IPS DF 19.7 (cell line): ENCODE data around the gene LARP4B.

Experiments used
- DNase-seq: peaks from one replicate; pipeline ENCODE4 v3.0.0-alpha.2; 2013; ENCODE audit warnings: low read depth, low spot score

Gene LARP4B

DNA sequence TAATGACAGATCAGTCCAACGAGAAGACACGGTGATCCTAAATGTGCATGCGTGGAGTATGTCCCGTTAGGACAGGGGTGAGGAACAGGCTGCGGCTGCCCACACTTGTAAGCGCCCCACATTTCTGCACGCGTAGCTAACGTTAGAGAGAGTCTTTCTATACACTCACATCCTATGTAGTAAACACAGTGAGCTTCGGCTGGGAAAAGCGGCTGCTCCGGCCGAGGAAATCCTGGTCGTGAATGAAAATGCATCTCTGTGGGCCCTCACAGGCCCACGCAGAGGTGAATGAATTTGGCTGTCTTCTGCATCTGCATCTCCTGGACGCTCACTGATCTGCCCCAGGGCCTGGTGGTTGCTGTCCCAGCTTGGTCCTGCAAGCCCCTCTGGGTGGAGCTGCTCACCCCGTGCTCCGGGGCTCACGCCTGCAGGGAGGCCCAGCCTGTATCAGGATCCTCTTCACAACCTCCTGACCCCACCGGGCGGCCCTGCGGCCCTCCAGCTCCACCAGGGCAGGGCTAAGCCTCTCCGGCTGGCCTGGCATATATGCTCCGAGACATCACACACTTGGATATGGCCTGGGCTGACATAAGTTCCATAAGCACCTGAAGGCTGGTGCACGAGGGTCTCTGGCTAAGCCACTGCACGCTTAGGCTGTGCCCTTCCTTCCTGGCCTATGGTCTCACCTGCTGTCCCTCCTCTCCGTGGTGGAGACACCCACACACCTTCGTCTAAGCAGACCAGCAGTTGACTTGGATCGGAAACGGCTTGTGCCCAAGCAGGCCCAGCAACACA is 124.1 kb downstream of the LARP4B start:
- DNase-seq = no peak

DNA sequence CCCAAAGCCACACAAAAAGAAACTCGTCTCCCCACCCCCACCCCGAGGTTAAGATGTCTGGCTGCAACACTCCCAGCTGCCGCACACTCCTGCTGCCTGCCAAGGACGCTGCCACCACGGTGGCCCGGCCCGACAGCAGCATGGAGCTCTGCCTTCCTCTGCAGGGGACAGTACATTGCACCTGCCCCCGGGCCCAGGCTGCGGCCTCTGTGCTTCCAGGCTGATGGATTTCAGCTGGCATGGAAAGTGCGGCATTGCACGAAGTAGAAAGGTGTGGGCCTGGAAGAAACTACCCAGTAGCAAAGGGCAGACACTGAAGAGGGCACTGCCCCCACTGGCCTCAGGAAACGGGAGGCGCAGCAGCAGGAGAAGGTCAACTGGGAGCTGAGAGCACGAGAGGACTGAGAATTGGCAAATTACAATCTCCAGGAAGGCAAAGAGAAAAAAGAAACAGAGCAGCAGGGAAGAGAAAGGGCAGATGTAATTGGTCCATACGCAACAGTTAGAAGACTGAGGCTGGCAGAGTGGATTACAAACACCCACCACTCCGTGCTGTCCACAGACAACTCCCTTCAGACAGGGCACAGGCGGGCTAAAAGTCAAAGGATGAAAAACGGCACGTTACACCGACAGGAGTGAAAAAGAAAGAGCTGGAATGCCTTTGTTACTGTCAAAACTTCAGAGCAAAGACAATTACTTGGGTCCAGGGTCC is 124.9 kb downstream of the LARP4B start:
- no peak for DNase-seq

DNA sequence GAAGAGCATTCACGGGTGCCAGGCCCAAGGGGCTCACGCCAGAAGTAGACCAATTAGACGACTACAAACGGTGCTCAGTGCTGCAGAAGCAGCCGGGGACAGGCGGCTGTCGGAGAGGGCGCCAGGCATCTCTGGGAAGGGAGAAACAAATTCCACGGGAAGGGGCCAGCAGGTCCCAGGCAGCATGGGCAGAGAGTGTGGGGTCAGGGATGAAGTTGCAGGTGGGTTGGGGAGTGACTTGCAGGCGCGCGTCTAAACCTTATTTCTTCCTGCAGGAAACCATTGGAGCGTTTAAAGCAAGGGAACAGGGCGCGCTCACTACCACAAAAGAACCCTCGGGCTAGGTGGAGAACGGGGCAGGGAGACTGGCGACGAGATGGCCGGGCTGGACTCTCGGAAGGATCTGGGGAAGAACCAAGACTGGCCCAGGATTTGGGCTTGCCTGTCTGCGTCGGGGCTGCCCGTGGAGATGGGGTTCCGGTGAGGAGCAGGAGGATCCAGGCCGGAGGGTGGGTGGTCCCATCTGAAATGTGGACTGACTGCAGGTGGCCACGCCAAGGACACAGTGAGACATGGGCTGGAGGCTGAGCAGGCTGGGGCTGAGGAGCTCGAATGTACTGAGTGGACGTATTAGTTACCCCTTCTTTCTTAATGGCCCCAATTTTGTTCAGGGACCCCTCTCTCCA is 125.7 kb downstream of the LARP4B start:
- no peak for DNase-seq

DNA sequence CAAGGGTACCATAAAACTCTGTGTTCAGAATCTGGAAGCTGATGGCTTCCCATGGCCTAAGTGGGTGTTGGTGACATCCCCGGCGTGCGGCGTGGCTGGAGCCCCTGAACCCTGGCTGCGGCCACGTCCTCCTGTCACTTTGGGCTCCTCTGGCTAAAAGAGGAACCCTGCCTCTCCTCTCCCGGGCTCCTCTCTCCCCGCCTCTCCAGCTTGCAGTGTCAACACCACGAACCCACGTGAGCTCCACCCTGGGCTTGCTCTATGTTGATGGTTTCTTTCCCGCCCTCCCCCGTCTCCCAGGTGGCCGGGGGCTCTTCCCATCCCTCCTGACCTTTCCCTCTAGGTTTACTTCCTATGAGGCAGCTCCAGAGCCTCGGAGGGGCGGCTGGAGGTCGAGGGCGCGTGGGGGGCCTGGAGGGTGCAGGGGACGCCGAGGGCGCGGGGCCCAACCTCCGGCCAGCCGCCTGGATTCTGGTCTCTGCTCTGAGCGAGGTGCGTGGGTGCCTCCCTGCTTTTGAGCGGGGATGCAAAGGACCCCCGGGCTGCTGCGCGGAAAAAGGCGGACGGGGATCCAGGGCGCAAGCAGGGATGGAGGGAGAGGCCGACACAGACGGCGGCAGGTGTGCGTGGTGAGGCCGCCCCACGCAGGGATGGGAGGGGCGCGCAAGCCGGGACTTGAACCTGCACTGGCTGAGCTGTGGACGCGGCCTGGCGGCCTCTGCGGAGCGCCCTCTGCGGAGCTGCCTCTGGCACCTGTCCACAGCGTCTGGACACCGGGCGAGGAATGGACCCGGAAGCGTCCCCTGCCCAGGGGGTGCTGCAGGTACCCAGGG is 126.5 kb downstream of the LARP4B start:
- no peak for DNase-seq

DNA sequence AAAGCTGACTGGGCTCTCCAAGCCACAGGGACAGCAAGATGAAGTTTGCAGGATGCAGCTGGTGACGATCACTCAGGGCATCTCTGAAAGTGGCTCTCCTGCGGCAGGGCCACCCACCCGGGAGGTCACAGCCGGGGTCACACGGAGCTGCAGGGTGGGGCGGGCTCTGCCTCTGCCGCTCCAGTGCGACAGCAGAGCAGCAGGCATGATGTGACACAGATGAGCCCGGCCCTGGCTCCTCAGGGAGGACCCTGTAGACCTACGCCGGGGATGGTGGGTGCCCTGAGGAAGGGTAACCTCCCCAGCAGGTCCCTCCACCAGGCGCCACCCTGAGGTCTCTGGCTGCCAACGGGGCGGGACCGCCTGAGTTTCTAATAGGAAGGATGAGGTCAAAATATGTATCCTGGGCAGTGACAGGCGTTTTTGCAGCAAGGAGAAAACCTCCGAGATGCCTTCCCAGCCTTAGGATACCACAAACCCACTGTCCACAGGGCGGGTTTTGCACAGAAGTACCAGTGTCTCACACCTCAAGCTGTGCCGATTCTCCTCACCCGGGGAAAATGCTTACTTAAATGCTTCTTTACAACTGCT is 127.2 kb downstream of the LARP4B start:
- no peak for DNase-seq

DNA sequence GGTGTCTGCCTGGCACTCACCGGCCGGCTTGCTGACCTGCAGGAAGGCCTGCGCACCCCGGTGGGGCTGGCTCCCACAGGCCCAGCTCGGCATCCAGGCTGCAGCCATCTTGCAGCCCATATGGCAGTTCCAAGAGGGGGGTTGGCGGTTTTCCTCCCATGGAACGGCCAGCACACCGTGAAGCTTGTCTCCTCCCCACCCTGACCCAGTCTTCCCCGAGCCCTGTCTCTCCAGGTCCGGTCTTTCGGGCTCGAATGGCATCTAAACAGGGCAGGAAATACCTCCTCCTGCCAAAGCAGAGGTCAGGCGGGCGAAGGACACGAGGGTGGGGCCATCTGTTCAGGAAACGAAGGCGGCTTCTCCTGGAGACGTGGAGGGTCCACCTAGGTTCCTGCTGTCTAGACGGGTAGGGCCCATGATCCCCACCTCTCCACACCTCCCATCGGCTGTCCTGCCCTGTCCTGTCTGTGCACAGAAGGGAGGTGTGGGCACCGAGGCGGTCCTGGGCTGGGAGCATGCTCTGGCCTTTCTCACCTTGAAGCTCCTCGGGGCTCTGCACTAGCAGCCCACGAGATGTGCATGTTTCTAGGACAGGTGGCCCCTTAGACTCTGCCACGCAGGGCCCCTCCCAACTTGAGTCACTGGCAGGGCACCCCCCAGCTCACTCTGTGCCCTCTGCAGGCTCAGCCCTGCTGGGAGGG is 128.3 kb downstream of the LARP4B start:
- no peak for DNase-seq

DNA sequence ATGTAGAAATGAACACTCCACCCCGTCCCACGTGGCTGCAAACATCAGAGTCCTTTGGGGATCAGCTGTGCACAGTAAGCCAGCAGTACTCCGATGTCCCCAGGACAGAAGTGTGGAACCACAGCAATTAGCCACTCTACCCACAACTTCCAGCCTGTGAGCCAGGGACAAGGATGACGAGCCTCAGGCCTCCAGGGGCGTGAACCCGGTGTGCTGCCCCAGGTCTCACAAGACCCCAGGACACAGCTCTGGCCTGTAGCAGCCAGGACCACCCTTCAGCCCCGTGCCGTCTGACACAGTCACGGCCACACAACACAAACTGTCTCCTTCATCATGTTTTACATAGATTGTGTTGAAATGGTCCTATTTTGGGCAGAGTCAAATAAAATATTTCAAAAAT is 129.0 kb downstream of the LARP4B start:
- no peak for DNase-seq

DNA sequence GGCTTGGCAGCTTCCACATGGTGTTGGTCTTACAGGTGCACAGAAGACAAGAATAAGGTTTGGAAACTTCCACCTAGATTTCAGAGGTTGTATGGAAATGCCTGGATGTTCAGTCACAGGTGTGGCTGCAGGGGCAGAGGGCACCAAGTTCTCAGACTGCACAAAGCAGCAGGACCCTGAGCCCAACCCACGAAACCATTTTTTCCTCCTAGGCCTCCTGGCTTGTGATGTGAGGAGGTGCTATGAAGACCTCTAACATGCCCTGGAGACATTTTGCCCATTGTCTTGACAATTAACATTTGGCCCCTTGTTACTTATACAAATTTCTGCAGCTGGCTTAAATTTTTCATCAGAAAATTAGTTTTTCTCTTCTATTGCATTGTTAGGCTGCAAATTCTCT is 134.3 kb downstream of the LARP4B start:
- no peak for DNase-seq

DNA sequence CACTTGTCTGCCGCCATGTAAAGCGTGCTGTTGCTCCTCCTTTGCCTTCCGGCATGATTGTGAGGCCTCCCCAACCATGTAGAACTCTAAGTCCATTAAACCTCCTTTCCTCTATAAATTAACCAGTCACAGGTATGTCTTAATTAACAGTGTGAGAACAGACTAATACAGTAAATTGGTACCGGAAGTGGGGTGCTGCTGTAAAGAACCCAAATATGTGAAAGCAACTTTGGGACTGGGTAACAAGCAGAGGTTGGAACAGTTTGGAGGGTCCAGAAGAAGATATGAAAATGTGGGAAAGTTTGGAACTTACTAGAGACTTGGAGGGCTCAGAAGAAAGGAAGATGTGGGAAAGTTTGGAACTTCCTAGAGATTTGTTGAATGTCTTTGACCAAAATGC is 135.3 kb downstream of the LARP4B start:
- DNase-seq = no peak

DNA sequence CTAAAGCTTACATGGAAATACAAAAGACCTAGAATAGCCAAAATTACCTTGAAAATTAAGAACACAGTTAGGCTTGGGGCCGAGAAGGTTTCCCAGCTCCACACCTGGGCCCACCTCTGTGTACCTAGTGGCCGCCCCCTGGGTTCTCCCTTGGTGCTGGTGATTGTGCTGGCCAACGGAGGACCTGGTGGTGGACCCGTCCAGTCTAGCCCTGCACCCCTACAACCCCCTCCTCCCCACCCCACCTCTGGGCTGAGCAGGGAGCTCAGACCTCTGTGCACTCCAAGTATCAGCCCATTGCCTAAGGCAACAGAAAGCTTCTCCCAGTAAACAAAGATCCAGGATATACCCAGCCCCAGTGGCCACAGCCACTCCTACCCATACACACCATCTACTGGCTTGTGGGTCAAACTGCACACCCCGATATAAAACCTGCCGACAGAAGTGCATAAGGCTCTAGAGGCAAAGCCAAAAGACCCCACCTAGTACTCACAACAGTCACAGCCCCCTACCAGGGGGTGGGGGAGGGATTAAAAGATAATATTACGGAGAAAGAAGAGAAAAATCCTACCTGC is 137.0 kb downstream of the LARP4B start:
- no peak for DNase-seq

DNA sequence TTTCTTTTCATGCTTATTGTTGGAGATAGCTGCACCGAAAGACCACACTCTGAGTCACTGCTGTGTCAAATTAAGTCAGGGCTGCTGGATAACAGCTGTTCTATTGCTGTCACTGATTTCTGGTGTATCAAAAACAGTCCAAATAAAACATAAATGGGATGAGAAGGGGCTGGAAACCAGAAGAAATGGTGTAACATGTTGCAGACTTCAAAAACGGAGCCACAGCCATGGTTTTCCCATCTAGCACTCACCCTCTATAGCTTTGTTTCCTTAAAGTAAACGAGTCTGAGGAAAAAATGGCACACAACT is 138.8 kb downstream of the LARP4B start:
- DNase-seq = no peak

DNA sequence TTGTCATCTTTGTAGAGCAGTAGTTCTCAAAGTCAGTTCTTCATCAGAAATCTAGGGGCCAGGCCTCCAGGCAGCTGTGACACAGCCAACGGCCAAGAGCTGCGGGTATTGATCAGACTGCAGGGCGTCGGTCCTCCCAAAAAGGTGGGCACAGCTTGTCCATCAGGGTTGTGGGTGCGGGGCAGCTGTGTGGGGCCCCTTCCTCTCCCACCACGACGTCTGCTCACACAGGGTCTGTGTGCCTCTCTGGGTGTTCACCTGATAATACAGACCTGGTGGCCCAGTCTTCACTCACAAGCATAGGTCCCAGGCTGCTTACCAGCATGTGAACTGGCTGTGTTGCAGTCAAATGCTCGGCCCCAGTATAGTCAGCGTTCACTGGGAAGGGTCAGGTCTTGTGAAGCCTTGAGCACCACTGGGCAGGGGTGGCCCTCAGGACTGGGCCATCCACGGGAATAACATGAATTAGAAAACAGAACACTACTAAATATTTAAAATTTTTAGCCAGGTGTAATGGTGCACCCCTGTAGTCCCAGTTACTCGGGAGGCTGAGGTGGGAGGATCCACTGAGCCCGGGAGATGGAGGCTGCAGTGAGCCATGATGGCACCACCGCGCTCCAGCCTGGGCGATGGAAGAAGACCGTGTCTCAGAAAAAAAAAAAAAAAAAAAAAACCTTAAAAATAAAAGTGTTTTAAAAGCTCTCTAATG is 139.3 kb downstream of the LARP4B start:
- no peak for DNase-seq

DNA sequence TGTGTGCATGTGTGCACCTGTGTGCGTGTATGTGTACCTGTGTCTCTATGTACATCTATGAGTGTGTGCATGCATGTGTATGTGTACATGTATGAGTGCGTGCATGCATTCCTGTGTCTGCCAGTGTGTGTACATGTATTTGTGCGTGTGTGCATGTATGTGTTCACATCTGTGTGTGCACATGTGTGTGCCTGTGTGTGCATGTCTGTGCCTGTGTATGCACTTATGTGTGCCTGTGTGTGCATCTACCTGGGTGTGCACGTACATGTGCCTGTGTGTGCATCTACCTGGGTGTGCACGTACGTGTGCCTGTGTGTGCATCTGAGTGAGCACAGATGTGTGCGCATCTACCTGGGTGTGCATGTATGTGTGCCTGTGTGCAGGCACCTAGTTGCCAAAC is 139.9 kb downstream of the LARP4B start:
- no peak for DNase-seq

DNA sequence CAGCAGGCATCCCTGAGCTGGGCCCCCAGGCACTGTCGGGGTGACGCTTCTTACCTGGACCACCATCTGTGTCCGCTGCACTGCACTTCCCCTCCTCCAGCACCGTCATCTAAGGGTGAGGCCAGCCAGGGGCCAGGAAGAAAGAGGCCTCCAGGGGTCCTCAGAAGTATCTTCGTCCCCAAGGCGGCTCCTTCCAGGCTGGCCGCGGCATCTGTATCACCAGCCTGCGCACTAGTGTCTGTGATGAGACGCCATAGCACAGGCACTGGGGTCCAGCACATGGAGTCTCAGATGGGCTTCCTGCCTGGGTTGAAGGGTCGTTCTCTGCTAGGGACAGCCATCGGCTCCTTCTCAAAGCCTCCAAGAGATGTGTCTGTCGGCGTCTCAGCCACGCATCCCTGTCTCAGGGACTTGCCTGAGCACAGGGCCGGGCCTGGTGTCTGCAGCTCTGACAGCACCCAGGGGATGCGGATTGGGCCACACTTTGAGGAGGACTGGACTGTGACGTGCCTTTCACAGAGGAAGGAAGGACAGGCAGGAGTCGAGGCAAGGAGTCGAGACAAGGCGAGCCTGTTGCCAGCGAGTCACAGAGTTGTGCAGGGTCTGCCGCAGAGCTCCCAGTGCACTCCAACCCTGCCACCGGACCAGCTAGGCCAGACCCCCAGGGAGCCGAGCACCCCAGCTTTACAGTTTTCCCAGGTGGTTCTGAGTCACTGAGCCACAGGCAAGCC is 140.5 kb downstream of the LARP4B start:
- DNase-seq = no peak

DNA sequence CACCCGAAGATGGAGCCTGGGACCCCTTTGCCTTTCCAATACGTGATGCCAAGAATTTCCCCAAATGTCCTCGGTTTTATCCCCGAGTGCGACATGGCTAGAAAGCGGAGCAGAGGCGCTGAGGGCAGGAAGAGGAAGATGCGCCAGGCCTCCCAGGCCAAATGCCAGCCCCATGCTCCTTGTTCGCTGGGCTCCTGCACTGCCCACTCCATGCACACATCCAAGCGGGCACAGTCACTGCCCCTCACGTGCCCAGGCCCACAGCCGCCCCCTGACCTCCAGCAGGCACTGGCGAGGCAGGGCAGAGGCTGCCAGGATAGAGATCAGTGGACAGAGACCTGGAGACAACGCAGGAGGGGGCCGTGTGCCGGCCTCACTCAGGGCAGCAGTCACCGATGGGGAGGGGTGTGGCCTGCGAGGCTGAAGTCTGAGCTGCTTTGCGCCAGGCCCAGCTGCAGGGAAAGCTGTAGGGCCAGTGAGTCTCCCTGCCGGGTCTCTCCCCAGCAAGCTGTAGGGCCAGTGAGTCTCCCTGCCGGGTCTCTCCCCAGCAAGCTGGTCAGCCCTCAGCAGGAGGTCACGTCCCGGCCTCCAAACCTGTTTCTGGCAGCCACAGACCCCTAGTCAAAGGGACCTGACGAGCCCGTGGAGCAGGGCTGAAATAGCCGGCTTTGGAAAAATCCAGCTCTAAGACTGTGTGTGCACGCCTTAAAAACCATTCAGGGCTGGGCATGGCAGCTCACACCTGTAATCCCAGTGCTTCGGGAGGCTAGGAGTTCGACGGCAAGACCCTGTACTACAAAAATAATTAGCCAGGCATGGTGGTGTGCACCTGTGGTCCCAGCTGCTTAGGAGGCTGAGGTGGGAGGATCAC is 141.4 kb downstream of the LARP4B start:
- no peak for DNase-seq

DNA sequence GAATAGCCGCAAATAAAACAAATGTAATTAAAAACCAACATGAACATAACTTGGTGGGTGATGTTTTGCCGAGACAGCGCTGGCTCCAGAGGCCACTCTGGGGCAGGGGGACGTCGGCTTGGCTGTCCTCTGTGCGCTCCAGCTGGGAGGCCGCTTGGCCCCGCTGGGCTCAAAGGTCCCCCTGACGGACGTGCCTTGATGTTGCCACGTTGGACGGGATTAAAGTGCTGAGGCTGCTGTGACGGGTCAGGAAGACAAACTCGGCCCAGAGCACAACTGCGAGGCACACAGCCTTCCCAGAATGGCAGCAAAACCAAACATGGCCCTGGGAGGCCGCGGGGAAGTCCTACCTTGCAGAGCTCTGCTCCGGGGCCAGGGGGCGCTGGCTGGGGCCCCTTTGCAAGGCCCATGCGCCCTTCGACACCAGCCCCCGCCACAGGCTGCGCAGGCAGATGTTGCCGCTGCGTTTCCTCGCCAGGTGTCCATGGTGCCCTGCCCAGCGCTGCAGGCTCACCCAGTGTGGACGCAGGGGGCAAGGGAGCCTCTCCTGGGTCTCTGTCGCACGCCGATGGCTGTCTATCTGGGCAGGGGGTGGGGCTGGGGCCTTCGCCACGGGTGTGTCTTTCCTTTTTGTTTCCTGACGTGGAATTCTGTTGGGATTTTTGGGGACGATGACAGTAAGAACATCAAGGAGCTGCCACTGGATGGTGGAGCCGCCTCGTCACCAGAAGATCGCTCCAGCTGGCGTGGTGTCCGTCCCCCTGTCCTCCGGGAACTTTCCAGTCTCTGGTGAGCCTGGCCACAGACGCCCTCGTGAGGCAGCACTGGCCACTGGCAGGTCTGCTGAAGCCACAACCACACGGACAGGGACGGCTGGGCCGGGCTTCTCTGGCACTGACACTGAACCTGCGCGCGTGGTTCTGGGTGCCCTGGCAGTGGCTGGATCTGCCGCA is 142.4 kb downstream of the LARP4B start:
- no peak for DNase-seq
